Right lobe of liver (tissue), 6 donors: ENCODE data around the gene SPTBN4. TPM values are rescaled to one million over a fixed set of nuclear protein-coding genes. Genes with fewer than 3 reads are reported as not detected.
A peak's percentile ranks its signal among the peaks of the same experiment; 100 is the strongest.
"Not testable (repeated sequence)": the region's sequence is repeated elsewhere in the genome, so short reads cannot be mapped to it uniquely, and the experiment has no call there.

Experiments used
- ATAC-seq, 4 donors: fragments of 200-7000 bp; cut with Tn5 transposase; one replicate each; pipeline ENCODE4 v1.9.1; 2020; ENCODE audit warnings: mild to moderate bottlenecking in 4 of 4, moderate library complexity in 4 of 4
- DNase-seq, 3 donors: peaks; one replicate each; pipeline ENCODE4 v3.0.0-alpha.2; 2020
- H3K27ac ChIP-seq, 3 donors: fragments of 200-600 bp; one replicate each; pipeline ENCODE4 v1.8.0; 2022
- H3K27me3 ChIP-seq, 2 donors: fragments of 200-600 bp; one replicate each; pipeline ENCODE4 v1.8.0; 2022
- H3K36me3 ChIP-seq, 4 donors: fragments of 200-600 bp; sonication (generic) in 1 of 4; one replicate each; pipeline versions ENCODE4 v1.5.1 to v1.8.0; 2017 to 2022; ENCODE audit warnings: control low read depth in 1 of 4
- H3K4me1 ChIP-seq, 4 donors: fragments of 200-600 bp; sonication (generic) in 1 of 4; one replicate each; pipeline versions ENCODE4 v1.5.1 to v1.8.0; 2017 to 2022; ENCODE audit warnings: control low read depth in 1 of 4
- H3K4me3 ChIP-seq, 3 donors: fragments of 200-600 bp; one replicate each; pipeline ENCODE4 v1.8.0; 2022
- H3K9me3 ChIP-seq, 4 donors: fragments of 200-600 bp; sonication (generic) in 1 of 4; one replicate each; pipeline versions ENCODE4 v1.5.1 to v1.8.0; 2017 to 2022; ENCODE audit warnings: control low read depth in 1 of 4
- CTCF ChIP-seq, 4 donors: fragments of 200-600 bp in 3 of 4; fragments of 450-650 bp in 1 of 4; IDR thresholded peaks; one replicate each; pipeline versions ENCODE4 v1.5.1 to v1.8.0; 2016 to 2022; ENCODE audit warnings: antibody characterized with exemption in 4 of 4, mild to moderate bottlenecking in 2 of 4
- POLR2A ChIP-seq: fragments of 450-650 bp; IDR thresholded peaks from one replicate; pipeline ENCODE4 v1.6.1; 2017; ENCODE audit warnings: antibody characterized with exemption, mild to moderate bottlenecking
- WGBS: methylation state at CpG from one replicate; pipeline ENCODE4 v1.1.6; 2018; ENCODE audit warnings: low coverage, low lambda C conversion rate; ENCODE audit not compliant: insufficient coverage; ENCODE audit errors: missing lambda C conversion rate; 5-methylcytosine and 5-hydroxymethylcytosine counted together
- intact Hi-C, 2 donors: fragments of 100-400 bp; cut with DNase I; formaldehyde crosslinking; loops; one replicate each; pipeline versions ENCODE4 v1.11.2 to v1.14.1; 2022
- total RNA-seq, 6 experiments: library from RNA; depleted of rRNA in 2 of 6; stranded (reverse); fragments of >200 nt in 2 of 6; fragmentation: NEBNext Ultra II Directional in 3 of 6; extraction: Animal tissue kit (Norgen Biotek cat#: 25700) in 3 of 6; gene quantifications; one replicate each; pipeline versions ENCODE4 v1.1.0 to v1.2.4, GENCODE V29; 2016 to 2023
- donor health status: DM: no; HTN: yes; CAD: no.
- donor health status: DM: no; HTN: no; CAD: no.
- donor health status: DM: no; HTN: no; CAD: no.
- donor health status: DM: no; HTN: yes; CAD: no.
- donor health status: DM: no; HTN: yes; CAD: no.

The SPTBN4 gene
- total RNA-seq, 6 experiments from 2014 or later: 0.44 to 1.6 (median 0.65) TPM

GRCh38 chr19:40588110-40588854, 121.5 kb downstream of the SPTBN4 start:
- H3K27me3 ChIP-seq: no peaks in the 10 kb centered on the region
- intact Hi-C loops: no loop called here
- 80% methylated on average over 1 of the region's 19 CpGs for WGBS
- no peak for DNase-seq
- no peak overlapping the region for H3K27ac ChIP-seq
- no peaks in the 10 kb centered on the region for H3K4me1 ChIP-seq
- peaks cover 0 to 4% (median 0%) of the 10 kb centered on the region in 4 donors for H3K36me3 ChIP-seq
- no peak for TF ChIP-seq POLR2A
- TF ChIP-seq CTCF (IDR thresholded peaks at IDR 0.05): no peak
- H3K9me3 ChIP-seq: no peaks in the 10 kb centered on the region
- H3K4me3 ChIP-seq: no peak overlapping the region
- peak in 2 of 4 donors; percentile 19 to 34 for ATAC-seq

DNA sequence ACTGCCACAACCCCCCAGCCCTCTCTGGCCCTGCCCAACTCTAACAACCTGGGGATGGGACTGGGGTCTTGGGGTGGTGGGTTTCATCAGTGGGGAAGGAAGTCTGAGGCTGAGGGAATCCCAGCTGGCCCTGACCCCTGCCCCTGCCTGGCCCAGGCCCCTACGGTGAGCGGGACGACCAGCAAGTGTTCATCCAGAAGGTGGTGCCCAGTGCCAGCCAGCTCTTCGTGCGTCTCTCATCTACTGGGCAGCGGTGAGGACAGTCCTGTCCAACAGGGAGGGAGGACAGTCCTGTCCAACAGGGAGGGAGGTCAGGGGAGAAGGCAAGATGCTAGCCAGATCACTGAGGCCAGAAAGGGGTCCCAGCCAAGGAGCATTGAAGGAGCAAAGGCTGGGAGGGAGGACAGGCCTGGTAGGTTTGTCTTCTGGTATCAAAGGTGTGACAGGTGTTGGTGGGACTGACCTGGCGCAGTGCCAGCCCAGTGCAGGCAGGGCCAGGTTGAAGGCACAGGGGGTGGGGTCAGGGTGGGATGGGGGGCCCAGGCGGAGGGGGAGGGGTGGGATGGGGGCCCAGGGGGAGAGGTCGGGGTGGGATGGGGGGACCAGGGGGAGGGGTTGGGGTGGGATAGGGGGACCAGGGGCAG, 122.2 kb downstream of the SPTBN4 start:
- no peak for TF ChIP-seq CTCF (IDR thresholded peaks at IDR 0.05)
- no peak for TF ChIP-seq POLR2A
- intact Hi-C loops: no loop called here
- ATAC-seq: peak in 1 of 4 donors; percentile 10
- Histone ChIP-seq H3K36me3 (peaks cover 0 to 4% (median 0%) of the 10 kb centered on the region in 4 donors), H3K4me3 (no peak overlapping the region), H3K27me3 (no peaks in the 10 kb centered on the region), H3K9me3 (no peaks in the 10 kb centered on the region), H3K4me1 (no peaks in the 10 kb centered on the region), H3K27ac (no peak overlapping the region)
- 74% methylated on average over 4 of the region's 9 CpGs for WGBS
- no peak for DNase-seq

DNA sequence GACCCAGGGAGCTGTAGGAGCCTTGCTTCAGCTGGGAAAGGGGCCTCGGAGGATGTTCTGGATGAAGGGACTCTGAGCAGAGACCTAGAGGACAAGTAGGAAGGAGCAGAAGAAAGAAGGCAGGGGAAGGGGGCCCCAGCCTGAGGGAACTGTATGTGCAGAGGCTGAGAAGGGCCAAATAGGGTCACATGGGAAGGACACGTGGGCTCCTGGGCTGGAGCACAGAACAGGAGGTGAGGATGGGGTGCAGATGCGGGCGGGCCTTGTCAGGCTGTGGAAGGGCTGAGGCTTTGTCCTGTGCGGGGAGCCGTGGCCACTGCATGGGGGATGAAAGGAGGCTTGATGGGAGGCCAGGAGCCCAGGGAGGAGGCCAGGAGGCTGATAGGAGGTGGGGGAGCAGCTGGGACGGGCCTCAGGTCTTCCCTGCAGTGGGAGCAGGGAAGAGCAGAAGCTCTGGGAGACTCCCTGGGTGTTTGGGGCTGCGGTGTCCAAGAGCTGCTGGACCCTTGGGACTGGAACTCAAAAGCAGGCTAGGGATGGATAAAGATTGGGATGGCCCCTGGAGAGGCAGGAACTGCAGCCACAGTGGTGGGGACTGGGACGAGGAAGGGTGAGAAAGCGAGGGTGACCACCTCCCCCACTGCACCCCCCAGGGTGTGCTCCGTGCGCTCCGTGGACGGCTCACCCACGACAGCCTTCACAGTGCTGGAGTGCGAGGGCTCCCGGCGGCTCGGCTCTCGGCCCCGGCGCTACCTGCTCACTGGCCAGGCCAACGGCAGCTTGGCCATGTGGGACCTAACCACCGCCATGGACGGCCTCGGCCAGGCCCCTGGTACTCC, 123.0 kb downstream of the SPTBN4 start:
- 95% methylated on average over 6 of the region's 26 CpGs for WGBS
- H3K4me1 ChIP-seq: no peaks in the 10 kb centered on the region
- no peaks in the 10 kb centered on the region for H3K9me3 ChIP-seq
- no peaks in the 10 kb centered on the region for H3K27me3 ChIP-seq
- H3K4me3 ChIP-seq: no peak overlapping the region
- intact Hi-C loops: no loop called here
- H3K27ac ChIP-seq: no peak overlapping the region
- DNase-seq (no peak), ATAC-seq (no peak)
- H3K36me3 ChIP-seq: peaks cover 0 to 4% (median 0%) of the 10 kb centered on the region in 4 donors
- TF ChIP-seq POLR2A (no peak), CTCF (IDR thresholded peaks at IDR 0.05) (no peak)

DNA sequence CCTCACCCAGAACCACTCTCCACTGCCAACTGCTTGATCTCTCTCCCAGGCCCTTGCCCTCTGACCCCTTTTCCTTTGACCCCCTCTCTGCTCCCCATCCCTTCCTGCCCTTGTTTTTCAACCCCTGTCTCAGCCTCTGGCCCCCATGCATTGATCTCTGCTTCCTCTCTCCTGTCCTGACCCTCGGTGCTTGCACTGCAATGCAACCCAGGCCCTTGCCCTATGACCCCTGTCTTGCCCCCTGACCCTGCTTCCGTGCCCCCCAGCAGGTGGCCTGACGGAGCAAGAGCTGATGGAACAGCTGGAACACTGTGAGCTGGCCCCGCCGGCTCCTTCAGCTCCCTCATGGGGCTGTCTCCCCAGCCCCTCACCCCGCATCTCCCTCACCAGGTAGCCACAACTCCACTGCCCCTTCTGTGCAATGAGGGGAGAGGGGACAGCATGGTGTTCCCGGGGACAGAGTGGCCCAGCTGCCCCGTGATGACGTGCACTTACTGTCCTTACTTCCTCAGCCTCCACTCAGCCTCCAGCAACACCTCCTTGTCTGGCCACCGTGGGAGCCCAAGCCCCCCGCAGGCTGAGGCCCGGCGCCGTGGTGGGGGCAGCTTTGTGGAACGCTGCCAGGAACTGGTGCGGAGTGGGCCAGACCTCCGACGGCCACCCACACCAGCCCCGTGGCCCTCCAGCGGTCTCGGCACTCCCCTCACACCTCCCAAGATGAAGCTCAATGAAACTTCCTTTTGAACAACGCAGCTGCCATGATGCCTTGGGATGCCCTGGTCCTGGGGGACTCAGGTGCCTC, 123.9 kb downstream of the SPTBN4 start:
- H3K4me1 ChIP-seq: no peaks in the 10 kb centered on the region
- WGBS: 79% methylated on average over 5 of the region's 22 CpGs
- no peak for DNase-seq
- no peaks in the 10 kb centered on the region for H3K9me3 ChIP-seq
- H3K27ac ChIP-seq: no peak overlapping the region
- peak in 1 of 4 donors; percentile 7 for ATAC-seq
- intact Hi-C loops: no loop called here
- H3K27me3 ChIP-seq: no peaks in the 10 kb centered on the region
- no peak for TF ChIP-seq POLR2A
- no peak for TF ChIP-seq CTCF (IDR thresholded peaks at IDR 0.05)
- H3K36me3 ChIP-seq: peaks cover 0 to 4% (median 0%) of the 10 kb centered on the region in 4 donors
- no peak overlapping the region for H3K4me3 ChIP-seq

- H3K9me3 ChIP-seq, H3K36me3 ChIP-seq, ATAC-seq, H3K4me3 ChIP-seq, intact Hi-C loops, DNase-seq, H3K27me3 ChIP-seq, H3K27ac ChIP-seq, H3K4me1 ChIP-seq: not testable (repeated sequence)
- WGBS: 100% methylated on average over 4 of the region's 4 CpGs
Measured at GRCh38 chr19:40591724-40592123, 124.9 kb downstream of the SPTBN4 start.
